Gastrocnemius medialis (tissue), 4 donors: Measurements from ENCODE around the gene COL1A1. TPM values are rescaled to one million over a fixed set of nuclear protein-coding genes. Genes with fewer than 3 reads are reported as not detected.

Source experiments
- ATAC-seq, 2 donors: fragments of 150-250 bp; one replicate each; pipeline ENCODE4 v1.9.1; 2016
- DNase-seq, 2 donors: peaks; one replicate each; pipeline ENCODE4 v3.0.0-alpha.2; 2019
- H3K27ac ChIP-seq, 4 donors: fragments of 200-600 bp; sonication (generic); 1 replicate in 1 of 4; 2 replicates in 3 of 4; pipeline ENCODE4 v1.5.1; 2016 to 2018; ENCODE audit warnings: mild to moderate bottlenecking in 2 of 4, moderate library complexity in 1 of 4
- H3K27me3 ChIP-seq, 3 donors: fragments of 200-600 bp; sonication (generic) in 2 of 3; 1 replicate in 1 of 3; 2 replicates in 2 of 3; pipeline versions ENCODE4 v1.5.1 to v1.6.0; 2016 to 2019; ENCODE audit warnings: mild to moderate bottlenecking in 1 of 3, moderate library complexity in 1 of 3
- H3K36me3 ChIP-seq, 2 donors: fragments of 200-600 bp; sonication (generic) in 1 of 2; one replicate each; pipeline ENCODE4 v1.5.1; 2017 to 2018
- H3K4me1 ChIP-seq, 2 donors: fragments of 200-600 bp; sonication (generic) in 1 of 2; one replicate each; pipeline ENCODE4 v1.5.1; 2016 to 2017; ENCODE audit warnings: mild to moderate bottlenecking in 2 of 2
- H3K4me3 ChIP-seq, 4 donors: fragments of 200-600 bp; sonication (generic) in 3 of 4; 1 replicate in 1 of 4; 2 replicates in 3 of 4; pipeline ENCODE4 v1.5.1; 2016 to 2019; ENCODE audit warnings: mild to moderate bottlenecking in 2 of 4
- H3K9me3 ChIP-seq, 3 donors: fragments of 200-600 bp; sonication (generic) in 2 of 3; 1 replicate in 1 of 3; 2 replicates in 2 of 3; pipeline ENCODE4 v1.5.1; 2016 to 2019
- CTCF ChIP-seq, 5 experiments: fragments of 450-650 bp in 3 of 5; fragments of 200-600 bp in 2 of 5; sonication (generic) in 2 of 5; IDR thresholded peaks in 4 of 5; conservative IDR thresholded peaks in 1 of 5; 1 replicate in 4 of 5; 2 replicates in 1 of 5; pipeline ENCODE4 v1.5.1; 2016 to 2019; ENCODE audit warnings: antibody characterized with exemption in 5 of 5, mild to moderate bottlenecking in 3 of 5, moderate library complexity in 3 of 5
- POLR2A ChIP-seq, 2 donors: fragments of 450-650 bp; IDR thresholded peaks; one replicate each; pipeline ENCODE4 v1.6.1; 2017; ENCODE audit warnings: antibody characterized with exemption in 2 of 2, mild to moderate bottlenecking in 2 of 2, moderate library complexity in 2 of 2
- in situ Hi-C, 4 donors: fragments of 200-750 bp; cut with MboI; loops; one replicate each; pipeline versions ENCODE4 v1.15.0 to v1.8.0; 2017; ENCODE audit warnings: low sequenced_read_pairs in 4 of 4
- intact Hi-C: fragments of 100-400 bp; cut with DNase I; formaldehyde crosslinking; loops from one replicate; pipeline ENCODE4 v1.15.1; 2023; ENCODE audit warnings: low total_unique reads
- total RNA-seq, 4 donors: library from RNA; depleted of rRNA; stranded (reverse); fragments of >200 nt; gene quantifications; one replicate each; pipeline versions ENCODE4 v1.1.0 to v1.2.3, GENCODE V29; 2016

COL1A1 gene
- total RNA-seq, 4 donors from 2014 or later, result 1.7 to 9.5 (median 5.1) TPM

- H3K4me3 ChIP-seq, result peak overlapping the region; percentile 50 to 74 (median 60)
- H3K4me1 ChIP-seq, result peaks cover 0 to 8% of the 10 kb centered on the region in 2 donors
- peak overlapping the region; percentile 60 to 76 (median 63) for H3K27ac ChIP-seq
- intact Hi-C loops, result loop anchor here (1.0 kb wide), 2 partner anchors 73 to 97 kb away; no protein-coding TSS in a partner anchor
- ATAC-seq (peak; percentile 74 to 76), DNase-seq (peak; percentile 63 to 79)
- in situ Hi-C loops, result loop anchor here in 1 of 4 donors (5.0 kb wide), 1 partner anchor 72 kb away; the partner anchor contains the start of gene TMEM92
- TF ChIP-seq CTCF (IDR thresholded peaks at IDR 0.05 in 4 of 5, conservative IDR thresholded peaks at IDR 0.05 in 1 of 5) (peak; percentile 100), POLR2A (IDR thresholded peaks at IDR 0.05) (no peak)
- H3K27me3 ChIP-seq, result peaks cover 13 to 22% (median 17%) of the 10 kb centered on the region in 3 donors
- H3K9me3 ChIP-seq, result no peaks in the 10 kb centered on the region
- no peaks in the 10 kb centered on the region for H3K36me3 ChIP-seq
Observed at GRCh38 chr17:50200457-50201275, 765 bp downstream of the COL1A1 start.

GRCh38 chr17:50199803-50200456 lies 1.5 kb downstream of the COL1A1 start:
- Histone ChIP-seq H3K36me3 (no peaks in the 10 kb centered on the region), H3K9me3 (no peaks in the 10 kb centered on the region), H3K4me1 (peaks cover 0 to 8% of the 10 kb centered on the region in 2 donors), H3K27ac (peak overlapping the region; percentile 60 to 76 (median 63)), H3K27me3 (peaks cover 13 to 22% (median 17%) of the 10 kb centered on the region in 3 donors), H3K4me3 (peak overlapping the region; percentile 50 to 74 (median 60))
- in situ Hi-C loops (loop anchor here in 1 of 4 donors (5.0 kb wide), 1 partner anchor 72 kb away; the partner anchor contains the start of gene TMEM92), intact Hi-C loops (loop anchor here (1.0 kb wide), 2 partner anchors 73 to 97 kb away; no protein-coding TSS in a partner anchor)
- no peak for TF ChIP-seq CTCF (IDR thresholded peaks at IDR 0.05 in 4 of 5, conservative IDR thresholded peaks at IDR 0.05 in 1 of 5)
- TF ChIP-seq POLR2A (IDR thresholded peaks at IDR 0.05), result no peak
- peak; percentile 46 to 55 for ATAC-seq
- DNase-seq, result peak; percentile 63 to 78

GRCh38 chr17:50199211-50199802 lies 2.1 kb downstream of the COL1A1 start:
- DNase-seq (no peak), ATAC-seq (no peak)
- Histone ChIP-seq H3K27ac (peak overlapping the region in 1 of 4 donors; percentile 76), H3K36me3 (no peaks in the 10 kb centered on the region), H3K4me1 (peaks cover 0 to 8% of the 10 kb centered on the region in 2 donors), H3K4me3 (no peak overlapping the region), H3K27me3 (peaks cover 13 to 22% (median 17%) of the 10 kb centered on the region in 3 donors), H3K9me3 (no peaks in the 10 kb centered on the region)
- intact Hi-C loops, result no loop called here
- TF ChIP-seq CTCF (IDR thresholded peaks at IDR 0.05 in 4 of 5, conservative IDR thresholded peaks at IDR 0.05 in 1 of 5), result no peak
- no peak for TF ChIP-seq POLR2A (IDR thresholded peaks at IDR 0.05)
- in situ Hi-C loops, result no loop called here

- H3K27ac ChIP-seq, result peak overlapping the region in 1 of 4 donors; percentile 16
- in situ Hi-C loops (no loop called here), intact Hi-C loops (no loop called here)
- H3K9me3 ChIP-seq, result no peaks in the 10 kb centered on the region
- TF ChIP-seq POLR2A (IDR thresholded peaks at IDR 0.05) (no peak), CTCF (IDR thresholded peaks at IDR 0.05 in 4 of 5, conservative IDR thresholded peaks at IDR 0.05 in 1 of 5) (peak in 3 of 5 experiments; percentile 44 to 57 (median 47))
- H3K27me3 ChIP-seq, result peaks cover 13 to 22% (median 17%) of the 10 kb centered on the region in 3 donors
- H3K4me3 ChIP-seq, result no peak overlapping the region
- peaks cover 0 to 8% of the 10 kb centered on the region in 2 donors for H3K4me1 ChIP-seq
- H3K36me3 ChIP-seq, result no peaks in the 10 kb centered on the region
- DNase-seq, result no peak
- ATAC-seq, result no peak
Observed at GRCh38 chr17:50198026-50198669, 3.3 kb downstream of the COL1A1 start.
